Thoracic aorta (tissue), 2 donors: Measurements from ENCODE around the gene FAT2. TPM values are rescaled to one million over a fixed set of nuclear protein-coding genes. Genes with fewer than 3 reads are reported as not detected.

ENCODE experiments used
- ATAC-seq: fragments of 150-250 bp; one replicate; pipeline ENCODE4 v1.8.0; 2017; ENCODE audit warnings: low read depth; ENCODE audit not compliant: insufficient number of reproducible peaks, low FRiP score
- DNase-seq: peaks from one replicate; pipeline ENCODE4 v3.0.0-alpha.2; 2020; ENCODE audit warnings: low spot score
- H3K27ac ChIP-seq, 2 donors: fragments of 200-600 bp; sonication (generic); 1 replicate in 1 of 2; 2 replicates in 1 of 2; pipeline ENCODE4 v1.5.1; 2016; ENCODE audit warnings: mild to moderate bottlenecking in 2 of 2, moderate library complexity in 2 of 2
- H3K27me3 ChIP-seq: fragments of 200-600 bp; sonication (generic); replicated peaks from 2 replicates; pipeline ENCODE4 v1.6.0; 2016; ENCODE audit warnings: mild to moderate bottlenecking; ENCODE audit not compliant: insufficient read depth
- H3K36me3 ChIP-seq: fragments of 200-600 bp; sonication (generic); one replicate; pipeline ENCODE4 v1.5.1; 2016
- H3K4me1 ChIP-seq, 2 donors: fragments of 200-600 bp; sonication (generic); 1 replicate in 1 of 2; 2 replicates in 1 of 2; pipeline versions ENCODE4 v1.5.1 to v1.6.0; 2016; ENCODE audit warnings: low read depth in 2 of 2, mild to moderate bottlenecking in 1 of 2; ENCODE audit not compliant: control insufficient read depth in 1 of 2
- H3K4me3 ChIP-seq: fragments of 200-600 bp; sonication (generic); 2 replicates; pipeline ENCODE4 v1.5.1; 2016; ENCODE audit warnings: mild to moderate bottlenecking
- H3K9me3 ChIP-seq: fragments of 200-600 bp; sonication (generic); 2 replicates; pipeline ENCODE4 v1.5.1; 2016
- total RNA-seq, 2 donors: library from RNA; depleted of rRNA; stranded (reverse); fragments of >200 nt; gene quantifications; one replicate each; pipeline versions ENCODE4 v1.1.0 to v1.2.3, GENCODE V29; 2016
- TF ChIP-seq, protein P1 (sequence below): fragments of 200-600 bp; sonication (generic); IDR thresholded peaks from one replicate; pipeline ENCODE4 v1.5.1; 2019; ENCODE audit warnings: antibody characterized with exemption

Gene FAT2
- total RNA-seq, 2 donors from 2014 or later: 0.14 TPM; not detected in 1

GRCh38 chr5:151553130-151553670, 37.9 kb downstream of the FAT2 start:
- TF ChIP-seq, protein P1, sequence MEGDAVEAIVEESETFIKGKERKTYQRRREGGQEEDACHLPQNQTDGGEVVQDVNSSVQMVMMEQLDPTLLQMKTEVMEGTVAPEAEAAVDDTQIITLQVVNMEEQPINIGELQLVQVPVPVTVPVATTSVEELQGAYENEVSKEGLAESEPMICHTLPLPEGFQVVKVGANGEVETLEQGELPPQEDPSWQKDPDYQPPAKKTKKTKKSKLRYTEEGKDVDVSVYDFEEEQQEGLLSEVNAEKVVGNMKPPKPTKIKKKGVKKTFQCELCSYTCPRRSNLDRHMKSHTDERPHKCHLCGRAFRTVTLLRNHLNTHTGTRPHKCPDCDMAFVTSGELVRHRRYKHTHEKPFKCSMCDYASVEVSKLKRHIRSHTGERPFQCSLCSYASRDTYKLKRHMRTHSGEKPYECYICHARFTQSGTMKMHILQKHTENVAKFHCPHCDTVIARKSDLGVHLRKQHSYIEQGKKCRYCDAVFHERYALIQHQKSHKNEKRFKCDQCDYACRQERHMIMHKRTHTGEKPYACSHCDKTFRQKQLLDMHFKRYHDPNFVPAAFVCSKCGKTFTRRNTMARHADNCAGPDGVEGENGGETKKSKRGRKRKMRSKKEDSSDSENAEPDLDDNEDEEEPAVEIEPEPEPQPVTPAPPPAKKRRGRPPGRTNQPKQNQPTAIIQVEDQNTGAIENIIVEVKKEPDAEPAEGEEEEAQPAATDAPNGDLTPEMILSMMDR: no peak
- DNase-seq: no peak
- Histone ChIP-seq H3K27me3 (no peaks in the 10 kb centered on the region), H3K4me3 (no peak overlapping the region), H3K4me1 (no peaks in the 10 kb centered on the region), H3K27ac (no peak overlapping the region), H3K36me3 (no peaks in the 10 kb centered on the region), H3K9me3 (no peaks in the 10 kb centered on the region)
- ATAC-seq: no peak

DNA sequence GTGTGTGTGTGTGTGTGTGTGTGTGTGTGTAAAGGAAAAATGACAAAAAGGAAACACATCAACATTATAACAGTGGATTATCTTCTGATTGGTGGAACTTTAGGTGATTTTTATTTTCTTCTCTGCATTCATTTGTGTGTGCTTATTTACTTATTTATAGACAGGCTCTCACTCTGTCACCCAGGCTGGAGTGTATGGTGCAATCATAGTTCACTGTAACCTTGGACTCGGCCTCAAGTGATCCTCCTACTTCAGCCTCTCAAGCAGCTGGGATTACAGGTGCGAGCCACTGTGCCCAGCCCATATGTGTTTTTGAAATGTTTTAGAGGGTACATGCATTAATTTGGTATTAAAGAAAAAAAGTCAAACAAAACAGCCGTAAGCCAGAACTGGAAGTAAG, 39.1 kb downstream of the FAT2 start:
- no peak for DNase-seq
- Histone ChIP-seq H3K36me3 (no peaks in the 10 kb centered on the region), H3K27me3 (no peaks in the 10 kb centered on the region), H3K4me3 (no peak overlapping the region), H3K27ac (no peak overlapping the region), H3K9me3 (no peaks in the 10 kb centered on the region), H3K4me1 (no peaks in the 10 kb centered on the region)
- no peak for ATAC-seq
- TF ChIP-seq, protein P1: no peak

DNA sequence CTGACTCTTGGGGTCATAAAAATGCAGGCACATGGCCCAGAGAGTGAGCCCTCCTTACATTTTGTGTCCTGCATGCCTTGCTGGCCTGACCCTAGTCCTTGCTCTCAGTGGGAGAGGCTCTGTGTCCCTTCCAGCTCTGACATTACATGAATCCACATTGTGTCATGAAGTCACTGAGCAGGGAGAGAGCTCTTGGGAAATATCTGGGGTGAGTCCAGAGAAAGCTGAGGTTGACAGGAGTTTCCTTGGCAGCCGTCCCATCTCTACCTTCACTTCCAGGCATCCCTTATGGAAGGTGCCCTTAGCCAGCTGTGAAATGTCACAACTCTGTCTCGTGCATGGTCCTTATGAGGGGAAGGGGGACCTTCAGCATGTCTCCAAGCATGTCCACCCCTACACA, 41.0 kb downstream of the FAT2 start:
- DNase-seq: no peak
- TF ChIP-seq, protein P1: no peak
- Histone ChIP-seq H3K9me3 (no peaks in the 10 kb centered on the region), H3K36me3 (no peaks in the 10 kb centered on the region), H3K27ac (no peak overlapping the region), H3K4me1 (no peaks in the 10 kb centered on the region), H3K27me3 (no peaks in the 10 kb centered on the region), H3K4me3 (no peak overlapping the region)
- ATAC-seq: no peak

GRCh38 chr5:151549713-151550112, 41.4 kb downstream of the FAT2 start:
- Histone ChIP-seq H3K27me3 (no peaks in the 10 kb centered on the region), H3K4me3 (no peak overlapping the region), H3K27ac (no peak overlapping the region), H3K9me3 (no peaks in the 10 kb centered on the region), H3K4me1 (no peaks in the 10 kb centered on the region), H3K36me3 (no peaks in the 10 kb centered on the region)
- ATAC-seq (no peak), DNase-seq (no peak)
- TF ChIP-seq, protein P1: no peak

DNA sequence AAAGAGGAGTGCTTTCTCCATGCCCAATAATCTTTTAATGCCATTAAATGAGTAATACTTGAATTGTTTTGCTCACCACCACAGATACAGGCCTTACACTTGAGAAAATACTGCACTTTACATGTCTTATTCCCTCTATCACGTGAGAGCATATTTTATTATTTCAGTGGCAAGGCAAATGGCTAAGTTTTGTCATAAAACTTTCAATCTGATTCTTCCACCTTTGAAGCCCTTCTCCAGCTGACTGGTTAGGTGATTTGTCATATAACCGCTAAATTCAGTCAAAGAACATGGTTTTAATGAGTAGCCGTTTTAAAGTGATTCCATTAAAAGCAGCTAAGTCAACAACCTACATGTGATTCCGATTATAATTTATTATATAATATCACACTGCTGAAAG, 43.8 kb downstream of the FAT2 start:
- Histone ChIP-seq H3K4me1 (no peaks in the 10 kb centered on the region), H3K27me3 (no peaks in the 10 kb centered on the region), H3K9me3 (no peaks in the 10 kb centered on the region), H3K36me3 (no peaks in the 10 kb centered on the region), H3K4me3 (no peak overlapping the region), H3K27ac (no peak overlapping the region)
- TF ChIP-seq, protein P1: no peak
- ATAC-seq: no peak
- DNase-seq: no peak
